ENCODE results near the gene BET1.
"Not testable (repeated sequence)": the region's sequence is repeated elsewhere in the genome, so short reads cannot be mapped to it uniquely, and the experiment has no call there.

The BET1 gene

GRCh38 chr7:94004024-94004951 is at the start of gene BET1:
TSS of gene BET1 (minus strand) at chr7:94004355. CDS start at chr7:94004216, 139 bp downstream.
- peak; percentile 96 for DNase-seq

- no peak for DNase-seq
These were observed 49.4 kb upstream of the BET1 start for GRCh38 chr7:94053532-94053931.

GRCh38 chr7:94052398-94053180 is 48.4 kb upstream of the BET1 start:
- no peak for DNase-seq

GRCh38 chr7:94050046-94050445 is 45.9 kb upstream of the BET1 start:
- no peak for DNase-seq

- no peak for DNase-seq
These were observed 45.5 kb upstream of the BET1 start for GRCh38 chr7:94049615-94050014.

- DNase-seq = no peak
These were observed 44.6 kb upstream of the BET1 start for GRCh38 chr7:94048755-94049154.

GRCh38 chr7:94047956-94048355 is 43.8 kb upstream of the BET1 start:
- no peak for DNase-seq

- DNase-seq = no peak
These were observed 41.4 kb upstream of the BET1 start for GRCh38 chr7:94045581-94045980.

- DNase-seq = no peak
These were observed 40.7 kb upstream of the BET1 start for GRCh38 chr7:94044806-94045205.

GRCh38 chr7:94043299-94043698 is 39.1 kb upstream of the BET1 start:
- no peak for DNase-seq

GRCh38 chr7:94042381-94042780 is 38.2 kb upstream of the BET1 start:
- no peak for DNase-seq

- no peak for DNase-seq
These were observed 37.4 kb upstream of the BET1 start for GRCh38 chr7:94041529-94041928.

GRCh38 chr7:94040254-94040653 is 36.1 kb upstream of the BET1 start:
- DNase-seq = no peak

GRCh38 chr7:94039368-94040035 is 35.3 kb upstream of the BET1 start:
- DNase-seq = no peak

GRCh38 chr7:94031865-94032264 is 27.7 kb upstream of the BET1 start:
- DNase-seq = no peak

GRCh38 chr7:94030634-94031033 is 26.5 kb upstream of the BET1 start:
- no peak for DNase-seq

GRCh38 chr7:94029976-94030375 is 25.8 kb upstream of the BET1 start:
- no peak for DNase-seq

GRCh38 chr7:94028768-94029167 is 24.6 kb upstream of the BET1 start:
- no peak for DNase-seq

GRCh38 chr7:94026619-94027018 is 22.5 kb upstream of the BET1 start:
- DNase-seq = not testable (repeated sequence)

- no peak for DNase-seq
These were observed 18.4 kb upstream of the BET1 start for GRCh38 chr7:94022550-94022949.

GRCh38 chr7:94016786-94017185 is 12.6 kb upstream of the BET1 start:
- no peak for DNase-seq

- DNase-seq = no peak
These were observed 11.4 kb upstream of the BET1 start for GRCh38 chr7:94015538-94015937.

GRCh38 chr7:94012746-94013145 is 8.6 kb upstream of the BET1 start:
- no peak for DNase-seq

All from right forelimb (tissue), 1 donor.